HG03196 (cell line): ENCODE data around the gene PDE6H.

ENCODE experiments used
- ATAC-seq: cut with Tn5 transposase; IDR thresholded peaks from one replicate; pipeline ENCODE4 v1.9.1; 2021; ENCODE audit not compliant: unreplicated experiment

Gene PDE6H

GRCh38 chr12:14999695-15000365 lies 27.0 kb downstream of the PDE6H start:
- no peak for ATAC-seq

- ATAC-seq, result no peak
Observed at GRCh38 chr12:15000575-15000974, 27.7 kb downstream of the PDE6H start.

- ATAC-seq, result no peak
Observed at GRCh38 chr12:15001733-15002382, 29.0 kb downstream of the PDE6H start.

- ATAC-seq, result no peak
Observed at GRCh38 chr12:15004421-15004820, 31.6 kb downstream of the PDE6H start.

GRCh38 chr12:15005064-15005463 lies 32.2 kb downstream of the PDE6H start:
- ATAC-seq, result no peak

- ATAC-seq, result no peak
Observed at GRCh38 chr12:15007551-15007950, 34.7 kb downstream of the PDE6H start.

- ATAC-seq, result no peak
Observed at GRCh38 chr12:15011162-15011561, 38.3 kb downstream of the PDE6H start.

- no peak for ATAC-seq
Observed at GRCh38 chr12:15013634-15014179, 40.9 kb downstream of the PDE6H start.

GRCh38 chr12:15014708-15015107 lies 41.9 kb downstream of the PDE6H start:
- ATAC-seq, result no peak

GRCh38 chr12:15015121-15015520 lies 42.3 kb downstream of the PDE6H start:
- ATAC-seq, result no peak

GRCh38 chr12:15020156-15020555 lies 47.3 kb downstream of the PDE6H start:
- no peak for ATAC-seq
